PFSK-1 (cell line): Measurements from ENCODE around the gene WDR53.

Source experiments
- FOXP2 ChIP-seq: optimal IDR thresholded peaks from 2 replicates; pipeline ENCODE3; 2011; ENCODE audit warnings: borderline replicate concordance, control low read depth, inconsistent platforms; ENCODE audit not compliant: insufficient read depth; ENCODE audit errors: extremely low read length, extremely low read depth
- POLR2AphosphoS5 ChIP-seq: IDR thresholded peaks from 2 replicates; pipeline ENCODE4 v1.6.1; 2012; ENCODE audit warnings: low read depth, mild to moderate bottlenecking, control low read depth, low read length, moderate library complexity
- SIN3A ChIP-seq: IDR thresholded peaks from 2 replicates; pipeline ENCODE4 v1.6.1; 2012; ENCODE audit warnings: mild to moderate bottlenecking, low read length, moderate library complexity, borderline replicate concordance; ENCODE audit not compliant: insufficient read depth
- TAF1 ChIP-seq: IDR thresholded peaks from 2 replicates; pipeline ENCODE4 v1.6.1; 2012; ENCODE audit warnings: low read length, control low read depth, borderline replicate concordance; ENCODE audit not compliant: insufficient read depth
- TF ChIP-seq, protein P1 (sequence below), 2 experiments: IDR thresholded peaks; 2 replicates each; pipeline versions ENCODE4 v1.6.1 to v1.8.0; 2011 to 2012; ENCODE audit warnings: low read depth in 2 of 2, low read length in 2 of 2, control low read depth in 1 of 2, inconsistent platforms in 1 of 2, mild to moderate bottlenecking in 1 of 2, moderate library complexity in 1 of 2; ENCODE audit not compliant: insufficient read depth in 1 of 2

The WDR53 gene

DNA sequence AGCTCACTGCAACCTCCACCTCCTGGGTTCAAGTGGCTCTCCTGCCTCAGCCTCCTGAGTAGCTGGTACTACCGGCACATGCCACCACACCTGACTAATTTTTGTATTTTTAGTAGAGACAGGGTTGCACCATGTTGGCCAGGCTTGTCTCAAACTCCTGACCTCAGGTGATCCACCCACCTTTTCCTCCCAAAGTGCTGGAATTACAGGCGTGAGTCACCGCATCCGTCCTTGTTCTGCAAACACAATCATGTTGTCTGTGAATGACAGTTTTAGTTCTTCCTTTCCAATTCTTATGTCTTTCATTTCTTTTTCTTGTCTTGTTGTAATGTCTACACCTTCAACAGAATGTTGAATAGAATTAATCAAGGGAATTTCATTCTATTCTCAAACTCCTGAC is 36.9 kb downstream of the WDR53 start:
- no peak for TF ChIP-seq SIN3A
- TF ChIP-seq FOXP2, result no peak
- TF ChIP-seq, protein P1, sequence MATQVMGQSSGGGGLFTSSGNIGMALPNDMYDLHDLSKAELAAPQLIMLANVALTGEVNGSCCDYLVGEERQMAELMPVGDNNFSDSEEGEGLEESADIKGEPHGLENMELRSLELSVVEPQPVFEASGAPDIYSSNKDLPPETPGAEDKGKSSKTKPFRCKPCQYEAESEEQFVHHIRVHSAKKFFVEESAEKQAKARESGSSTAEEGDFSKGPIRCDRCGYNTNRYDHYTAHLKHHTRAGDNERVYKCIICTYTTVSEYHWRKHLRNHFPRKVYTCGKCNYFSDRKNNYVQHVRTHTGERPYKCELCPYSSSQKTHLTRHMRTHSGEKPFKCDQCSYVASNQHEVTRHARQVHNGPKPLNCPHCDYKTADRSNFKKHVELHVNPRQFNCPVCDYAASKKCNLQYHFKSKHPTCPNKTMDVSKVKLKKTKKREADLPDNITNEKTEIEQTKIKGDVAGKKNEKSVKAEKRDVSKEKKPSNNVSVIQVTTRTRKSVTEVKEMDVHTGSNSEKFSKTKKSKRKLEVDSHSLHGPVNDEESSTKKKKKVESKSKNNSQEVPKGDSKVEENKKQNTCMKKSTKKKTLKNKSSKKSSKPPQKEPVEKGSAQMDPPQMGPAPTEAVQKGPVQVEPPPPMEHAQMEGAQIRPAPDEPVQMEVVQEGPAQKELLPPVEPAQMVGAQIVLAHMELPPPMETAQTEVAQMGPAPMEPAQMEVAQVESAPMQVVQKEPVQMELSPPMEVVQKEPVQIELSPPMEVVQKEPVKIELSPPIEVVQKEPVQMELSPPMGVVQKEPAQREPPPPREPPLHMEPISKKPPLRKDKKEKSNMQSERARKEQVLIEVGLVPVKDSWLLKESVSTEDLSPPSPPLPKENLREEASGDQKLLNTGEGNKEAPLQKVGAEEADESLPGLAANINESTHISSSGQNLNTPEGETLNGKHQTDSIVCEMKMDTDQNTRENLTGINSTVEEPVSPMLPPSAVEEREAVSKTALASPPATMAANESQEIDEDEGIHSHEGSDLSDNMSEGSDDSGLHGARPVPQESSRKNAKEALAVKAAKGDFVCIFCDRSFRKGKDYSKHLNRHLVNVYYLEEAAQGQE (IDR thresholded peaks at IDR 0.05; ENCODE audit: insufficient read depth in 1 of 2, low read depth in 2 of 2, low read length in 2 of 2), result no peak
- TF ChIP-seq POLR2AphosphoS5, result no peak
- no peak for TF ChIP-seq TAF1

DNA sequence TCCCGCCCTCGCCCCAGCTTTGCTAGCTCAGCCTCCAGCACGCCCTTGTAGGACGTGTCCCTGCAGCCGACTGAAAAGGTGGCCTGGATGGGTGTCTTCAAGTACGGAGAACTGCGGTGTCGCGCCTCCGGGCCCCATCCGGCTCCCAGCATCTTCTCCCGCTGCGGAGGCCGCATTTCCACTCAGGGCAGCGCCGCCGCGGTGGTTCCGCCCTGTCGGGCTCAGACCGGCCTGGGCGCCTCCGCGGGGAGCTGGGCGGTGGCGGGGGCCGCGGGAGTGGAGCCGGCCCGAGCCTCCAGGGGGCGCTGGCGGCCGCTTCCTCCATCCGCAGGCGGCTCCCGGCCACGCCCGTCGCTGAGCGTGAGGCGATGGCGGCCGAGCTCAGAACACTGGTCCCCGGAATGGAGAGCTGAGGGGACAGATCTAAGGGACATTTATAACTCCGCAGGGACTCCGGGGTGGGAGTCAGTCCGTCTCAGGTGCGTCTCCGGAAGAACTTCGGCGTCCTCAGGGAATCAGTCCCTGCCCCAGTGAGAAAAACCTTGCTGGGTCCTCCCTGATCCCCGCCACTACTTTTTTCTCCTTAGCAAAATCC is 39.6 kb downstream of the WDR53 start:
- TF ChIP-seq, protein P1 (IDR thresholded peaks at IDR 0.05; ENCODE audit: insufficient read depth in 1 of 2, low read depth in 2 of 2, low read length in 2 of 2), result no peak
- TF ChIP-seq SIN3A (no peak), POLR2AphosphoS5 (no peak), FOXP2 (no peak), TAF1 (no peak)

DNA sequence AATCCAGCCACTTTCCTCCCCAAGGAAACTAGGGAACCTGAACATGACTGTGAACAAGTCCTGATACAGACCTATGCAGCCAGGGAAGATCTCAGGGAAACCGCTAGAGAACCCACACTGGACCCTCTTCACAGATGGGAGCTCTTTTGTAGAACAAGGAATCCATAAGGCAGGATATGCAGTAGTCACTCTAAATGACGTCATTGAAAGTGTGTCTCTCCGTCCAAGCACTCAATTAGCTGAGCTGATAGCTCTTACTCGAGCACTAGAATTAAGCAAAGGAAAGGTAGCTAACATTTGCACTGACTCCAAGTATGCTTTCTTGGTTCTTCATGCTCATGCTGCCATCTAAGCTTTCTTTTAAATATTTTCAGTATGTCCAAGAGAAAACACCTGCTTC is 43.2 kb downstream of the WDR53 start:
- TF ChIP-seq POLR2AphosphoS5 (no peak), FOXP2 (no peak)

DNA sequence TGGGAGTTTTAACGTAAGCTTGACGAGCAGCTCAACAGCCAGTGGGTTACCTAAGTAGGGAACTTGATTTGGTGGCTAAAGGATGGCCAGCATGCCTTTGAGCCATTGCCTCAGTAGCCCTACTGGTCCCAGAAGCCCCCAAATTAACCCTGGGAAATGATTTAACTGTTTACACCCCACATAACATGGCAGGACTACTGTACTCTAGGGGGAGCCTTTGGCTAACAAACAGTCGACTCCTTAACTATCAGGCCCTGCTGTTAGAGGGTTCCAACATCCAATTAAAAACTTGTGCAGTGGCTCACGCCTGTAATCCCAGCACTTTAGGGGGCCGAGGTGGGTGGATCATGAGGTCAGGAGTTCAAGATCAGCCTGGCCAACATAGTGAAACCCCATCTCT is 43.8 kb downstream of the WDR53 start:
- TF ChIP-seq FOXP2, result no peak
- TF ChIP-seq, protein P1 (IDR thresholded peaks at IDR 0.05; ENCODE audit: insufficient read depth in 1 of 2, low read depth in 2 of 2, low read length in 2 of 2), result no peak
- TF ChIP-seq TAF1, result no peak
- TF ChIP-seq SIN3A, result no peak
- TF ChIP-seq POLR2AphosphoS5, result no peak

DNA sequence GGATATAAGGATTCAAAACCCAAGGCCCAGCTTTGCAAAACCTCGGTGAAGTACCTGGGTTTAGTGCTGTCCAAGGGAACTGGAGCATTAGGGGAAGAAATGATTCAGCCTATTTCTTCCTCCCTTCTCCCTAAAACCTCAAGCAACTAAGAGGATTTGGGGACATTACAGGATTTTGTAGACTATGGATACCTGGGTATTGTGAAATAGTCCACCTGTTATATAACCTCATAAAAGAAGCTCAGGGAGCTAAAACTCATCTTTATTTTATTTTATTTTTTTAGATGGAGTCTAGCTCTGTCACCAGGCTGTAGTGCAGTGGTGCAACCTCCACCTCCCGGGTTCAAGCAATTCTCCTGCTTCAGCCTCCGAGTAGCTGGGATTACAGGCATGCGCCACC is 44.5 kb downstream of the WDR53 start:
- TF ChIP-seq POLR2AphosphoS5, result no peak
- TF ChIP-seq TAF1, result no peak
- no peak for TF ChIP-seq FOXP2
- TF ChIP-seq, protein P1 (IDR thresholded peaks at IDR 0.05; ENCODE audit: insufficient read depth in 1 of 2, low read depth in 2 of 2, low read length in 2 of 2), result no peak
- TF ChIP-seq SIN3A, result no peak
